HL-60/S4 treated with phorbol 12-myristate 13-acetate at 8.2 ng/mL for 4 days and 3 days (cell line): Measurements from ENCODE around the gene SLC44A5.
"Not testable (repeated sequence)": the region's sequence is repeated elsewhere in the genome, so short reads cannot be mapped to it uniquely, and the experiment has no call there.

Source experiments
- in situ Hi-C: fragments of 300-500 bp; cut with MboI; formaldehyde crosslinking; loops from 2 replicates; pipeline ENCODE4 v1.15.0; 2022; ENCODE audit warnings: low sequenced_read_pairs

Gene SLC44A5

DNA sequence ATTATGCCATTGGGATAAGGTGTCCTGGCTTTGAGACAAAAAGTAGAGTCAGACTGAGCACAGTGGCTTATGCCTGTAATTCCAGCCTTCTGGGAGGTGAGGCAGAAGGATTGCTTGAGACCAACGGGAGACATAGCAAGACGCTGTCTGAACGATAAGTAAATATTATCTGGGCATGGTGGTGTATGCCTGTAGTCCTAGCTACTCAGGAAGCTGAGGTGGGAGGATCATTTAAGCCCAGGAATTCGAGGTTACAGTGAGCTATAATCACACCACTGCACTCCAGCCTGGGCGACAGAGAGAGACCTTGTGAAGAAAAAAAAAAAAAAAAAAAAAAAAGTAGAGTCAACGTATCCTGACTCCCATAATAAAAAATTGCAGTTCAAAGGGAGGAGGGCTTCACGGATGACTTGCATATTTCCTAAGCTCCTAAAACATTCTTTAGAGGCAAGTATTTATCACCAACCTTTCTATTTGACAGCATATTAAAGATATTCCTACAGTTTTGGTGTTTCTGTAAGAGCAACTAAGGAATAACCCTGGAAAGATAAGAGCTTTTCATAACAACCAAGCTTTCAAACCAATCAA, 141.2 kb downstream of the SLC44A5 start:
- in situ Hi-C loops, result no loop called here

DNA sequence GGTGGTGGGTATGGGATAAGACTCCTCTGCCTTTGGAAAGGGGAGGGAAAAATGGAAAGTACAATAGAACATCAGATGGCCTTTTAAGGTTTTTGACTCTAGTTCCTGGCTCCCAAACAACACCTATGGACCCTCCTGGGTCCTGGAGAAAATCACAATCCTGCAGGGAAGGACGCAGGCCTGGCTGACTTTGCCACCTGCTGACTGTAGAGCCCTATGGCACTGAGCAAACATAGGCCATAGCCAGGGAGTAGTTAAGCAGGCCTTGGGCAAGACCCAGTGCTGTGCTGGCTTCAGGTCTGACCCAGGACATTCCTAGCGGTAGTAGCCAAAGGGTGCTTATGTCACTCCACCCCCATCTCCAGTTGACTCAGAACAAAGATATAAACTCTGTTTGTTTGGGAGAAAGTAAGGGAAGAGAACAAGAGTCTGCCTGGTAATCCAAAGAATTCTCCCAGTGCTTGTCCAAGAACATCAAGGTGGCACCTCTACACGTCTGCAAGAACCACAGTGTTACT, 149.0 kb downstream of the SLC44A5 start:
- in situ Hi-C loops, result no loop called here

DNA sequence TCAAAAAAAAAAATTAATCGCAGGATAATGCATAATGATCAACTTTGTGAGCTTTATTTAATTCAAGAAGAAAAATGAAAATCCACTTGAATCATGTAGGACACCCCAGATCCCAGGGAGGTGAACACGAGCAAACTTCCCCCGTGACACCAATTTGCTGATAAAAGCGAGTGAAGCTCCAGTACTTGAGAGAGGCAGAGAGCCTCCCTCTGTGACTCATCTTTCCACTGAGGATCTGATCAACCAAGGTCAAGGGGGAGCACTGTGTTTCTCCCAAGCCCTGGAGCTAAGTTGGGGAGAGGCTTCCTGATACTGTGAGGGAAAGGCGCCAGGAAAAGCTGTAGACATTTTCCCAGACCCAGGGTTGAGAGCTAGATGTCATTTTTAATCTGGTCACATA, 160.9 kb downstream of the SLC44A5 start:
- in situ Hi-C loops, result no loop called here

DNA sequence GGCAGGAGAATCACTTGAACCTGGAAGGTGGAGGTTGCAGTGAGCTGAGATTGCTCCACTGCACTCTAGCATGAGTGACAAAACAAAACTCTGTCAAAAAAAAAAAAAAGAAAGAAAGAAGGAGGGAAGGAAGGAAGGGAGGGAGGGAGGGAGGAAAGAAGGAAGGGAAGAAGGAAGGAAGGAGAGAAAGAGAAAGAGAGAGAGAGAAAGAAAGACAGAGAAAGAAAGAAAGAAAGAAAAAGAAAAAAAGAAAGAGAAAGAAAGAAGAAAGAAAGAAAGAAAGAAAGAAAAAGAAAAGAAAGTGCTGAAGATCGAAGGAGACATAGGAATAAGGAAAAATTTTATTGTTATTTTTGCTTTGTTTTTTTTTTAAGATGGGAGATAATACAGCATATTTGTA, 166.7 kb downstream of the SLC44A5 start:
- in situ Hi-C loops, result no loop called here

DNA sequence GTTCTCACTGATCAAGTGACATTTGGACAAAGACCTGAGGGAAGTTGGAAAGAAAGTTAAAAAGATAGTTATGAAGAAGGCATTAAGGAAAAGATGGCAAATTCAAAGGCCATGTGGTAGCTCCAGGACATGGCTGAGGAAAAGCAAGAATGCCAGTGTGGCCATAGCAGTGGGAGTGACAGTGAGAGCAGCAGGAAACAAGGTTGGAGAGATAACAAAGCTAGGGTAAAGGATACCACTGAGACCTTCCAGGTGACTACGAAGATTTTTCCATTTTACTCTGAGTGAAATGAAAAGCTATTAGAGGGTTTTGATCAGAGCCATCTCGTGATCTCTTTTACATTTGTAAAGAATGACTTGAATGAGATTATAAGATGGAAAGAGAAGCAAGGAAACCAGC, 170.6 kb downstream of the SLC44A5 start:
- in situ Hi-C loops, result no loop called here

DNA sequence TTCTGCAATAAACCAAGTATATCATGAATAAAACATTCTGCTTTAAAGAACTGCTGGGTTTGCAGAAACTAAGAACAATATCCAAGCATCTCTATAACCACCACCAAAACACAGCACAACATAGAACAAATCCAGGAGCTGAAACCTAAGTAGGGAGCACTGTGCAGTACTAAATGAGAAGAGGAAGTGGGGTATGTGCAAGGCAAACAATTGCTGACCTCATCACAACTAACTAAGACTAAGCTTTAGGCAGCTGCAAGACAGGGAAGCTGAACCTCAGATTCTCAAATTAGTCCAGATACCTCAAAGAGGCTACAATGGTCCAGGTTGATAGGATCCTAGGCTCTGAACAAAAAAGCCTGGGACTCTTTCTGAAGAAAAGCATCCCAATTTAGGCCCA, 172.6 kb downstream of the SLC44A5 start:
- in situ Hi-C loops, result no loop called here

DNA sequence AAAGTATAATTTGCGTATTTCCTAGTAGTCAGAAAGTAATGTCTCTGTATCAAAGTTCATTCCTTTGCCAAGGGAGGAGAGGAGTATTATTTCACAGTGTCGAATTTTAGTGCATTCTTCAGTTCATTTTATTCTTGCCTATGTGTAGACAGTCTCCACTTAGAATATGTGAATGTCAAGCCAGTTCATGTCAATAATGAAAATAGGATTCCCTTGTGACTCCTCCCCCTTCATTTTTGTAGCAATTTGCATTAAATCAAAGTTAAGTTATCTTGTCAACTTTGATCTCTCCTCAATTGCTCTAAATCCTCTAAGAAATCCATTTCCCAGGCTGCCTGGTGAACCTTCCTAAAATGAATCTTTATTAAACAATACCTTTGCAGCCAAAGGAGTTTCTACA, 179.1 kb downstream of the SLC44A5 start:
- in situ Hi-C loops, result no loop called here

DNA sequence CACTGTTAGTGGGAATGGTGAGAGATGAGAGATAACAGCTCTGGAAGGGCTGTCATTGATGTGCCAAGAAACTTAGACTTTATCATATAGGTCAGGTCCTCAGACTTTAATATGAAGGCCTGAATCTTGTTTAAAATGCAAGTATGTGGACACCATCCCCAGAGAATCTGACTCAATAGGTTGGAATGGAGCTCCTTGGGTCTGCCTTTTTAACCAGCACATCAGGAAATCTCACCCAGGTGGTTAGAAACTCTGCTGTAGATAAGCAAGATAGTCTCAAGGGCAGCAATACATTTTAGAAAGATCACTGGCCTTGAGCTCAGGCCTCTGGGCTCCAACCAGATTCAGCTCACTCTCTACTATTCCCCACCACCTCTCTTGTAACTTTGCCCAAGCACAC, 180.4 kb downstream of the SLC44A5 start:
- in situ Hi-C loops, result no loop called here

DNA sequence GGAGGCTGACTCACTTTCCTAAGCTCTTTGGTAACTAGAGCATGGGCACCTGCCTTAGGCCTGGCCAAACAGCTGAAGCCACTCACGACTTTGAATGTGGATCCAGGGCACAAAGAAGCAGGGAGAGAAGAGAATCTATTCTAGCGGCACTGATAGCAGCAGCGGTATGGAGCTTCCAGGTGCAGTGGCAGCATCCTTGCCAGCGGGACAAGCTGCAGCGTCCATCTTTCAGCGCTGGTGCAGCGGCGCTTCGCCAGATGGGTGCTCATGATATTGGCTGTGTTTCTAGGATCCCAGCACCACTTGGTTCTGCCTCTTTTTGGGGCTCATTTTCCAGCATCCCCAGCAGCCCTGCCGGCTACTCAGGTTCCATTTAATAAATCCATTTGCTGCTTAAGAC, 184.2 kb downstream of the SLC44A5 start:
- in situ Hi-C loops, result no loop called here

DNA sequence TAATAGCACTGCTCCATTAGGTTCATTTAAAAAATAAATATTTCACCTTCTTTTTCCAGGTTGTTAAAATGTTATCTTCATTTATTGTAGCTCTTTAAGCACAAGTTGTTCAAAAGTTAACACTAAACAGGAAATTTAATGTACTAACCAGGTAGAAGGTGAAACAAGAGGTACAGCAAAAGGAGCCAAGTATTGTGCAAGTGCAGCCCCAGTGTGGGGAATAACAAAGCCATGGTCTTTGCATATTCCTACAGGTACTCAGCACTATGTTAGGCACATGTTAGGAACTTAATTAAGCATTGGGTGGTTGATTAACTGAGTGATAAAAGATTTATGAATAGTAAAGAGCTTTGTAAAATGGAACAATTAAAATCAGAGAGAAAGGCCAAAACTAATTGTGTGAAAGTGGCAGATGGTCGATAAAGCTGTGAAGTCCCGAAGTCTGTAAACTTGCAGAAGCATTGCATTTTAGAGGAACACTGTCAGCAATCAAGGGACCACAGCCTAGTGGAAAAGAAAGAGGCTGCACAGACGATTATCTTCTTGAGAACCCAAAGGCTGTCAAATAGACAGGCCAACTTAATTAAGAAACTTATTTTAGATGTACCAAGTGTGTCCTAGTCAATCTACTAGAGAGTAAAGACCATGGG, 185.8 kb downstream of the SLC44A5 start:
- in situ Hi-C loops, result no loop called here

DNA sequence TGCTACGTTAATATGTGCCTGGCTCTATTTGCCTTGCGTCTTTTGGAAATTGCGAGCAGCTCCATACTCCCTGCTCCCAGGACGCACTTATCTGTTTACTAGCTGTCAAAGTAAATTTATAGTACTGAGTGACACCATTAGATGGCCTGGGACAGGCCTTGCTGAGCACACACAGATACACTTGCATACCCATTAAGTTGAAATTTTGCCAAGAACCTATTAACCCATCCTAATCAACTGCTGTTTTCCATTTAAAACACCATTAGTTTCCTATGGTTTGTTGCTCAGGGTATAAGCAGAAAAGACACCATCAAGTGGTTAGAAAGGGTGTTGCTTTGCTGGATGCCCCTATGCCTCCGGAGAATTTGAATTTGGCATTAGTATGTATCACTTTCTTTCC, 187.3 kb downstream of the SLC44A5 start:
- in situ Hi-C loops, result no loop called here

DNA sequence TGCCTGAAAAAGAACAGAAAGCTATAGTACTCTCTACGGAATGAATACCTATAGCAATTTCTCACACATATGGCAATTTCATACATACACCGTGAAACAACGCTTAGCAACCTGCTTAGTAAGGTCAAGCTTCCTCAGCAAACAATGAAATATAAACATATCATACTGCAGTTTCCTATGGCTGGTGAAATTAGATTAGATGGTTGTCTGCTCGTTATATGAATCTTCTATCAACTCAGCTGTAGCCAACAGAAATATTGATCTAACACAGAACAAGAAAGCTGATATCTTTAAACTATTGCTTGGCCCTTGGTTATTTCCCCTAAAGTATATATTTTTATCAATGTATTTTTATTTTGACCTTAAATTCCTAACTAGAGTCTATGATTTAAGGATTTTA, 187.8 kb downstream of the SLC44A5 start:
- in situ Hi-C loops, result no loop called here

DNA sequence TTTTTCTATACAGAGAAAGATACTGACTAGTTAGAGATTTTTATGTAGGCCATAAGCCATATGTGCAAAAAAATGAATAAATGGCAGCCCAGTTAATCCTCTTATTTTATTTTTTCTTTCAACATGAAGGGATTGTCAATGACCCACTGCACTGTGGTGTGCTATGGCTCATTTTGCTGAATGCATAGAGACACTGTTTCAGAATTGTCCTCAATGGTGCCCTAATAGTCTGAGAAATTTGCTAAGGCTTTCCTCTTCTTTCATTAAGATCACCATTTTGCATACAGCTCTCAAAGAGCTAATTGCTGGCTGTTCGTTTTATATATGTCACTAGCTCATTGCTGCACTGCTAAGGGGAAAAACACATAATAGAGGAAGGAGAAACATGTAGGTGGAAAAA, 189.5 kb downstream of the SLC44A5 start:
- in situ Hi-C loops, result no loop called here

DNA sequence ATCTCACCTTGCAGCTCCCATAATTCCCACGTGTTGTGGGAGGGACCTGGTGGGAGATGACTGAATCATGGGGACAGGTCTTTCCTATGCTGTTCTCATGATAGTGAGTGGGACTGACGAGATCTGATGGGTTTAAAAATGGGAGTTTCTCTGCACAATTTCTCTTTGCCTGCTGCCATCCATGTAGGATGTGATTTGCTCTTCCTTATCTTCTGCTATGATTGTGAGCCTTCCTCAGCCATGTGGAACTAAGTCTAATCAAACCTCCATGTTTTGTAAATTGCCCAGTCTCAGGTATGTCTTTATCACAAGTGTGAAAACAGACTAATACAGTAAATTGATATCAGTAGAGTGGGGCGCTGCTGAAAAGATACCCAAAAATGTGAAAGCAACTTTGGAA, 195.7 kb downstream of the SLC44A5 start:
- in situ Hi-C loops, result no loop called here

DNA sequence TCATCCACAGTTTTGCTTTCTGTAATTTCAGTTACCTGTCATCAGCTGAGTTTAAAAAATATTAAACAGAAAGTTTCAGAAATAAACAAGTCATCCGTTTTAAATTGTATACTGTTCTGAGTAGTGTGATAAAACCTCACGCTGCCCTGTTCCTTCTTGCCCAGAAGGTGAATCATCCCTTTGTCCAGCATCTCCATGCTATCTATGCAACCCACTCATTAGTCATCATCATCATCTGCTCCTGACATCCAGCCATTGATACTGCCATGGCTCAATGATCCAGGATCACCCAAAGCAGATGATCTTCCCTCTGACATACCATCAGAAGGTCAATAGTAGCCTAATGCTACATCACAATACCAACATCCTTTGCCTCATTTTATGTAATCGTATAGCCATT, 198.3 kb downstream of the SLC44A5 start:
- in situ Hi-C loops, result no loop called here

DNA sequence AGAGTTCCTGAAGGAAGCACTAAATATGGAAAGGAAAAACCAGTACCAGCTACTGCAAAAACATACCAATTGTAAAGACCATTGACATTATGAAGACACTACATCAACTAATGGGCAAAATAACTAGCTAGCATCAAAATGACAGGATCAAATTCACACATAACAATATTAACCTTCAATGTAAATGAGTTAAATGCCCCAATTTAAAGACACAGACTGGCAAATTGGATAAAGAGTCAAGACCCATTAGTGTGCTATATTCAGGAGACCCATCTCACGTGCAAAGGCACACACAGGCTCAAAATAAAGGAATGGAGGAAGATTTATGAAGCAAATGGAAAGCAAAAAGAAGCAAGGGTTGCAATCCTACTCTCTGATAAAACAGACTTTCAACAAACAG, 206.2 kb downstream of the SLC44A5 start:
- in situ Hi-C loops, result not testable (repeated sequence)

DNA sequence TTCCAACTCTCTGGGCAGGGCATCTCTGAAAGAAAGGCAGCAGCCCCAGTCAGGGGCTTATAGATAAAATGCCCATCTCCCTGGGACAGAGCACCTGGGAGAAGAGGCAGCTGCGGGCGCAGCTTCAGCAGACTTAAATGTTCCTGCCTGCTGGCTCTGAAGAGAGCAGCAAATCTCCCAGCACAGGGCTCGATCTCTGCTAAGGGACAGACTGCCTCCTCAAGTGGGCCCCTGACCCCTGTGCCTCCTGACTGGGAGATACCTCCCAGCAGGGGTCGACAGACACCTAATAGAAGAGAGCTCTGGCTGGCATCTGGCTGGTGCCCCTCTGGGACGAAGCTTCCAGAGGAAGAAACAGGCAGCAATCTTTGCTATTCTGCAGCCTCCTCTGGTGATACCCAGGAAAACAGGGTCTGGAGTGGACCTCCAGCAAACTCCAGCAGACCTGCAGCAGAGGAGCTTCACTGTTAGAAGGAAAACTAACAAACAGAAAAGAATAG, 207.7 kb downstream of the SLC44A5 start:
- in situ Hi-C loops, result not testable (repeated sequence)

DNA sequence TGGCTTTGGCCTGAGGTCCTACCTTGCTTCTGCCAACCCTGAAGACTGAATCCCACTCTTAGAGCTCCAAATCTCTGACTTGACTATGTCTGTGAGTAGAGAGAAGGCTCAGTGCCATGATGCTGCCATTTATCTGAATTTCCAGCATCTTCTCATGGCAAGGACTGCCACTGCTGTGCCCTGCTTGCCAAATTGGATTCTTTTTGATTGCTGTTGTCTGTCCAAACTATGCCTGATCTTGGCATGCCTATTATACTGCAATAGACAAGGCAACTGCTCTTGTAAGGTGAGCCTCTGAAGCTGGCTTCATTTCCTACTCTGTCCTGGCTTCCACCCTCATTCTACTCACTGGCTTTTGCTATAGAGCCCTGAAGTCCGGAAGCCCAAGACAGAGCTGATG, 210.2 kb downstream of the SLC44A5 start:
- in situ Hi-C loops, result no loop called here

DNA sequence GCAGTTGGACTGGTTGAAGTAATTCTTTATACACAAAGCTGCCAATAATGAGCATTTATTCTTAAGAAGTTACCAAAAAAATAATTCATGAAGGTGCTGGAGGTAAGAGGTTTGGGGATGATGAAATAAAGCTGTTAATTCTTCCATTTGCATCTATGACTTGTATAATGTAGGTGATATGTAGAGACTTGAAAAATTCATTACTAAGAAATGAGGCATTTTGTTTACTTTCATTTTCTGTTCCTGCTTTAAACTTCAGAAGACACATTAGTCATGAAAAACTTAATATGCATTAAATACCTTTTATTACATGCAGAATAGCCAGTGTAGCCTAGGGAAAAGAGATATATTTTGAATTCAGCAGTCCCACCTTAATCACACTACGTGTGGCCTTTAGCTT, 214.2 kb downstream of the SLC44A5 start:
- in situ Hi-C loops, result no loop called here

DNA sequence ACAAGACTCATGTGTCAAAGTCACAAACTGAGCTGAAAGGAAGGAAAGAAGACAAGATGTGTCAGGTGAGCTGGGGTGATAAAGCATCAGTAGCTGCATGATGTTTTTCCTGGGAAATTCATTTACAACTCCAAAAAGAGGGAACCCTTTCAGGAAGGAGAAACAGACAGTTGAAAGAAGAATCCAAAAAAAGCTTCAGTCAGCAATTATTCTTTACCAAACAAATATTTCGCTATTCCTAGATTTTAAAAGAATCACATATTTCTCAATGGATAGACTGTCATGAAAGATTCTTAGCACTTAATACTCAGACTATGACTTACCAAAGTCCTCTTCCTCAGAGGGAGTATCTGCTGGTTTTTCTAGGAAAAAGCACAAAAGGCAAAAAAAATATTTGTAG, 214.7 kb downstream of the SLC44A5 start:
- in situ Hi-C loops, result no loop called here

DNA sequence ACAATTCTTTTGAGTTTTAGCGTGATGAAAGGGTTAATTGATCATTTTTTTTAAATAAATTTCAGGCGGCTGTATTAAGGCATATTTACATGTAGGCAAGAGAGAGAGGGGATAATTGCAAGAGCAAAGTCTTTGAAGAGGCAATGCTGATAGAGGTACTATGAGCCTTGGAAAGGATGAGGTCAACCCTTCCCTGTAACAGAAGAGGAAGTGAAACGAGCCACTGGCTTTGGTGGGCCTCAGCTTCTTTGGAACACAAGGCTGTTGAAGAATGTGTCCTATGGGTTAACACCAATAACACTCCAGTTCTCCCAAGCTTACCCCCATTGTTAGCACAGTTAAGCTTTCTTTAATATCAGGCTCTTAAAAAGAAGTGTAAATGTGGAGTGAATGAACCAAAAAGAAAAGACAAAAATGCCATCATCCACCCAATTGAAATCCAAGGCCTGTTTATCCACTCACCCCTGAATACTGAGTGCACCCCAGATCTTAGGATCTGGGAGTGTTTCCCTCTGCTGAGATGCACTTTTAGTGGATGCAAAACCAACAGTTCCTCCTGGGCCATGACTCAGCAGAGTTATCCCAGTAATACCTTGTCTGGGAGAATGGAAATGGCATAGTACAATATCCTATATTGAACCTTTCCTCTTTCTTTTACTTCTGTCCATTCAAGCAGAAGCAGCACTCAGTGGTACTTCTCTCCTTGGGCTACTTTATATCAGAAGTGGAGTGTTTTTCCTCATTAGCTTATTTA, 216.4 kb downstream of the SLC44A5 start:
- in situ Hi-C loops, result no loop called here

DNA sequence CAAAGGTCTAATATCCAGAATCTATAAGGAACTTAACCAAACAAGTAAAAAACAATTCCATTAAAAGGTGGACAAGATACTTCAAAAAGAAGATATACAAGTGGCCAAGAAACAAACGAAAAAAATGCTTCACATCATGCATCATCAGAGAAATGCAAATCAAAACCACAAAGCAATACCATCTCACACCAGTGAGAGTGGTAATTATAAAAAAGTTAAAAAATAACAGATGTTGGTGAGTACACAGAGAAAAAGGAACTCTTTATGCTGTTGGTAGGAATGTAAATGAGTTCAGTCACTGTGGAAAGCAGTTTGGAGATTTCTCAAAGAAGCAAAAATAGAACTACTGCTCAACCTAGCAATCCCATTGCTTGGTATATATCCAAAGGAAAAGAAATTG, 218.6 kb downstream of the SLC44A5 start:
- in situ Hi-C loops, result no loop called here
